HG02943 (cell line): ENCODE data around the gene KIF12.
"Not testable (repeated sequence)": the region's sequence is repeated elsewhere in the genome, so short reads cannot be mapped to it uniquely, and the experiment has no call there.

Experiments used
- ATAC-seq: cut with Tn5 transposase; IDR thresholded peaks from one replicate; pipeline ENCODE4 v1.9.1; 2021; ENCODE audit warnings: mild to moderate bottlenecking, low read depth, moderate library complexity; ENCODE audit not compliant: unreplicated experiment

KIF12 gene

GRCh38 chr9:114087721-114088120 is 11.4 kb downstream of the KIF12 start:
- no peak for ATAC-seq

GRCh38 chr9:114086607-114087006 is 12.5 kb downstream of the KIF12 start:
- no peak for ATAC-seq

- no peak for ATAC-seq
Measured at GRCh38 chr9:114086009-114086408, 13.1 kb downstream of the KIF12 start.

- no peak for ATAC-seq
Measured at GRCh38 chr9:114085387-114085789, 13.7 kb downstream of the KIF12 start.

- no peak for ATAC-seq
Measured at GRCh38 chr9:114084282-114085073, 14.6 kb downstream of the KIF12 start.

- ATAC-seq = no peak
Measured at GRCh38 chr9:114083666-114084065, 15.4 kb downstream of the KIF12 start.

- ATAC-seq = not testable (repeated sequence)
Measured at GRCh38 chr9:114082763-114083412, 16.2 kb downstream of the KIF12 start.

GRCh38 chr9:114082017-114082762 is 16.9 kb downstream of the KIF12 start:
- peak; percentile 83 for ATAC-seq

- ATAC-seq = no peak
Measured at GRCh38 chr9:114081441-114082016, 17.6 kb downstream of the KIF12 start.

- no peak for ATAC-seq
Measured at GRCh38 chr9:114080773-114081440, 18.2 kb downstream of the KIF12 start.

- ATAC-seq = no peak
Measured at GRCh38 chr9:114080195-114080772, 18.8 kb downstream of the KIF12 start.

GRCh38 chr9:114078781-114079156 is 20.3 kb downstream of the KIF12 start:
- ATAC-seq = no peak

- ATAC-seq = no peak
Measured at GRCh38 chr9:114078021-114078780, 20.9 kb downstream of the KIF12 start, which contains the start of gene AMBP. AMBP (minus strand) TSS chr9:114078300; CDS start chr9:114078209, 91 bp downstream.

- ATAC-seq = no peak
Measured at GRCh38 chr9:114077162-114077837, 21.8 kb downstream of the KIF12 start.

GRCh38 chr9:114076237-114077161 is 22.6 kb downstream of the KIF12 start:
- no peak for ATAC-seq

GRCh38 chr9:114075602-114076001 is 23.5 kb downstream of the KIF12 start:
- ATAC-seq = no peak
